Measurements from ENCODE around the gene HENMT1.
"Not testable (repeated sequence)": the region's sequence is repeated elsewhere in the genome, so short reads cannot be mapped to it uniquely, and the experiment has no call there.

HENMT1 gene

DNA sequence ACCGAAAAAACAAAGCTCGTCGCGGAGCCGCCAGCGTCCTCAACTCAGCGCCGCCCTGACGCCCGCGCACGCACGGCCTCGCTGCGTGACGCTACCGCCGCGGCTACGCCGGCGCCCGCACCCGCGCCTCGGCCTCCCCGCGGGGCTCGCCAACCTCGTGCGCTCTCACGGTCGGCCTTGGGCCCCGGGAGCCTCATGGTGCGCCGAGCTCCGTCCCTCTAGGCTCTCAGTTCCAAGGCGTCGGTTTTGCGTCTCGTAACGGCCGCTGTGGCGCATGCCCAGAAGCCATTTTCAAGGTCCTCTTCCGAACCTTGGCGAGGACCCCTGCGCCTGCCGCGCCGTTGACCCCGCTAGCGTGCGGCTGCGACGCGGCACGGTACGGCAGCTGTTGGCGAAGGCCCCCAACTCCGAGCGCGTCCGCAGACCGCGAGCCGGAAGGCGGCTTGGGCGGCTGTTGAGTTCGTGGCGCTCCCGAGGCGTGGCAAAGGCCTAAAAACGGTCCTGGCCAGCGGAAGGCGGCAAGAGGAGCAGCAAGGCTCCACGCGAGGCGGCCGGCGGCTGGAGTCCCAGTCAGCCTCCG is at the start of gene HENMT1:
Gene HENMT1, minus strand, starts transcription at position 64 of the 580 bp plus-strand sequence. CDS start 1,209 bp downstream, outside the sequence.
- peak; percentile 71 for DNase-seq (ENCODE audit: low read depth)

GRCh38 chr1:108708691-108709660 is 48.1 kb upstream of the HENMT1 start:
- peak; percentile 34 for DNase-seq (ENCODE audit: low read depth)

DNA sequence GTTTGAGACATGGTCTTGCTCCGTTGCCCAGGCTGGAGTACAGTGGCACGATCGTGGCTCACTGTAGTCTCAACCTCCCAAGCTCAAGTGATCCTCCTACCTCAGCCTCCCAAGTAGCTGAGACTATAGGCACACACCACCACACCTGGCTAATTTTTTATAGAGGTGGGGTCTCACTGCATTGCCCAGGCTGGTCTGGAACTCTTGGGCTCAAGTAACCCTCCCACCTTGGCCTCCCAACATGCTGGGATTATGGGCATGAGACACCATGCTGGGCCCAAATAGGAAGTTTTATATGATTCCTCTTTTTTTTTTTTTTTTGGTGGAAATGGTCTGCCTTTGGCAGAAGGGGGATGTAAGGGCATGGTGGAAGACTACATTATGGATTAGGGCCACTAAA is 45.8 kb upstream of the HENMT1 start:
- DNase-seq (ENCODE audit: low read depth): no peak

DNA sequence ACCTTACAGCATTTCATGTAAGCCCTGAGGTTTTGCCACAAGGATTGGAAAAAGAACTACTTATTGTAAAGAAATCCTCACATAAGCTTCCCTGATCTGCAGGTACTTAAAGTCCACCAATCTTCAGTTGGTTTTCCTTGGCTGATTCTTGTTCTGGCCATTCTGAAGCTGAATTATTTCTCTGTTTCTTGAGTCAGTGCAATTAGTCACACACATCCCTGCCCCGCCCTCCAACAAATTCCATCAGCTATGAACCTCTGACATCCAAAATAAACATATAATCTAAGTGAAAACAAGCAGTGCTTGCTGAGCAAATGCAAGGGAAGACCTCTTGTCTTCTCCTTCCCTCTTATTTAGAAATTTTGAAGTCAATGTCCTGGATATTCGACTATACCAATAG is 43.6 kb upstream of the HENMT1 start:
- DNase-seq (ENCODE audit: low read depth): no peak

- DNase-seq (ENCODE audit: low read depth): peak; percentile 18
These were observed 43.0 kb upstream of the HENMT1 start for GRCh38 chr1:108703939-108704338.

GRCh38 chr1:108702109-108702508 is 41.2 kb upstream of the HENMT1 start:
- DNase-seq (ENCODE audit: low read depth): not testable (repeated sequence)

DNA sequence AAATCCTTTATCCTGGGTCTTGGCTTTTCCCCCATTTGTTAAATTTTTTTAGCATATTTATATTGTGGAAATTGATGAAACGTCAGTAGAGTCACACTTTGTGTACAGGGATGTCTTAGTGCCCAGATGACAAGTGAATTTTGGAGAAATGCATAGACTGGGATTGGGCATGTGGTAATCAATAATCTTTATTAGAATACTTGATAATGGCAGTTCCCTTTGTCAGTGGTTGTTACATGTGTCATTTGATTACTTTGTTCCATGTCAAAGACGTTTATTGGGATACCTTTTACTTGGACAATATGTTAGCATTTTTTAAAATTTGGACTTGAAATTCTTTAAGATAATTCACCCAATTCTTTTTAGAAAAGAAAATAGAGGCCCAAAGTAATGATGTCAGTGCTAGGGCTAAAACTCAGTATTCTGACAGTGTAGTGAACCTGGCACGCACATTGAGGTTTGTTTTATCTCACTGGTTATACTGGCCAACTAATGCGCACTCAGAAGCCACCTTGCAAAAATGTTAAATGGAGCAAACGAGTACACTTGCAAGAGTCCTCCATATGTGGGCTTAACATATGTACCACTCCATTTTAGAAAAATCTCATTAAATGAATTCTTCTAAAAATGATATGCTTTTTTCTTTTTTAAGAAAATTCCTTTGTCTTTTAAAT is 40.4 kb upstream of the HENMT1 start:
- no peak for DNase-seq (ENCODE audit: low read depth)

GRCh38 chr1:108699375-108700332 is 38.8 kb upstream of the HENMT1 start:
- no peak for DNase-seq (ENCODE audit: low read depth)

DNA sequence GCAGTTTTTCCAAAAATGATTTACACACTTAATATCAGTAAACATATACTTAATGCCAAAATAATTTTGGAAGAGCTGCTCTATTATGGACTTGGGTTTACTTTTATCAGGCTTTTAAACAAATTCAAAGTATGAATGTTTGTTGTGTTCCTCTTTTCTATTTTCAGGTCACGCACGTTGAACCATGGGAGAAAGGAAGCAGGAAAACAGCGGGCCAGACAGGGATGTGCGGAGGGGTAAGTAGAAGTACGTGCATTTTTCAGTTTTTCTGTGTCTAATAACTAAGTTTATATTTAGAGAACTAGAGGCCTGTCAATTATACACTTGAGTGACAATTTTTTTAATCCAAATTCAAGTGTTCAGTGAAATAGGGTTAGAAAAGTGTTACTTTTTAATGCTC is 34.6 kb upstream of the HENMT1 start:
- no peak for DNase-seq (ENCODE audit: low read depth)

GRCh38 chr1:108692724-108693655 is 32.1 kb upstream of the HENMT1 start:
- DNase-seq (ENCODE audit: low read depth): peak; percentile 80

DNA sequence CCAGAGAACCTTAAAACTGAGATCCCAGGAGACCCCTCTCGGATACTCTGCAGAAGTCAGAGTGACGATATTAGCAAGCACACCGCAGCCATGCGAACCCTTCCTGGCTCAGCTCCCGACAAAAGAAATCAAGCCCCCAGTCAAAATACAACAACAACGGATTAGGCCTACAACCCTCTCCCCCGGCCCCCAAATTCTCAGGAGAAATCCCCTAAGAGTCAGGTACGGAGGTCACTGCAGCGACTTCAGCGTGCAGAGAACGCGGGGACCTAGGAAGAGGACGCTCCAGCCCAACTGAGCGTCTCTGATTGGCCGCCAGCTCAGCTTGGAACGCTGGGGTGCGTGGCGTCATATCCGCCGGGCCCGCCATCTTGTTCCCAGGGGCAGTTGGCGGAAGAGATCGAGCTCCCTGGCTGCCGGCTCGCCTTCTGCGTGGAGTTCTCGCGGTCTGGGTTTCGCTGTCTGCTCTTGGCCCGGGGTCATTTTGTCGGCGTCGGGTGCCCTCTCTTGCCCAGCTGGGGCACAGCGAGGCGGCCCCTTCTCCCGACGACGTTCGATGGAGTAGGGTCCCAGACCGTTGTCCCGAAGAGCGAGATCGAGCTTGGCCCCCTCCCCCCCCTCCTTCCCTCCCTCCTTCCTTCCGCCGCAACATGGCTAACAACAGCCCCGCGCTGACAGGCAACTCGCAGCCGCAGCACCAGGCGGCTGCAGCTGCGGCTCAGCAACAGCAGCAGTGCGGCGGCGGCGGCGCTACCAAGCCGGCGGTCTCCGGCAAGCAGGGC is 31.2 kb upstream of the HENMT1 start, which contains the start of gene PRPF38B:
Gene PRPF38B, plus strand, starts transcription at position 369 of the 782 bp plus-strand sequence. Its CDS starts 282 bp downstream, at position 651.
- peak; percentile 91 for DNase-seq (ENCODE audit: low read depth)

GRCh38 chr1:108691128-108691941 is 30.4 kb upstream of the HENMT1 start:
- DNase-seq (ENCODE audit: low read depth): no peak

DNA sequence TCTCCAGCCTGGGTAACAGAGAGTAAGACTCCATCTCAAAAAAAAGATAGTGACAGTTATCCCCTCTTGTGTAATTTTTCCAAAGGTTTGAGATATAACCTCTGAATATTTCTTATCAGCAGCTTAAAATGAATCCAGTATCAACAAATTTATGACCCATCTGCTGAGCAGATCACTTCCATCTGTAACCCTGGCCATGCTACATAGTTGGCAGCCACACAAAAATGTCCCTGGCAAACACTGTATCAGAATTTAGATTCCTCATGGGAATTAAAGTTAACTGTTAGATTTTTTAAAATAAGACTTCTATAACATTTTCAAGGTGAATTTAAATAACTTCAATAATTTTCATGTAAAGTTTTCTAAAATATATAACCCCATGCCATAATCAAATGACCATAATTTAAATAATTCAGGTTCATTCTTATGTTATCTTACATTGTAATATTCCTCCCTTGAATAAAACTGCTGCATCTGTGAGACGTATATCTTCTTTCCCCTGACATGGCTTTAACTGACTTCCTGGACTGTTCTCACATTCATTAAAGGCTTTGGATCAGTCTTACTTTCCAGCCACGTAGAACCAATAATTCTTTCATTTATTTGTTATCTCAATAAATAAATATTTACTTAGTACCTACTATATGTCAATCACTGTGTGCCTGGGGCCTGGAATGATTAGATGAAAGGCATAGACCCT is 25.9 kb upstream of the HENMT1 start:
- DNase-seq (ENCODE audit: low read depth): no peak

- no peak for DNase-seq (ENCODE audit: low read depth)
These were observed 24.6 kb upstream of the HENMT1 start for GRCh38 chr1:108685529-108685928.

DNA sequence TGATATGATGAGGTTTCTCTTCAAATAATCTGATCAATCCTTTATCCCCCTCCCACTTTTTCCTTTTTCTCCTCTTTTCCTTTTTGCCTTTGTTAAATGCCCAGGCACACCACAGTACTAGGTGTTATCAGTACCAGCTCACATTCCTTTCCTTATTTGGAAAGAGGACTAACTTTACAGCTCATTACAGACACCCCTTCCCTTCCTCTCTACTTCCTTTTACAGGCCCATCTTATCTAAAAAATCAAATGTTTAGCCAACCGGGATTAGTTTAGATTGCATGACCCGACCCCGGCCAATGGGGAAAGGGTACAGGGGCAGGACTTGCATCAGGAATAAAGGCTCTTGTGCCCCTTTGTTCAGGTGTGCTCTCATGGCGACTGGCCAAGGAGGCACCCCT is 20.8 kb upstream of the HENMT1 start:
- not testable (repeated sequence) for DNase-seq (ENCODE audit: low read depth)

DNA sequence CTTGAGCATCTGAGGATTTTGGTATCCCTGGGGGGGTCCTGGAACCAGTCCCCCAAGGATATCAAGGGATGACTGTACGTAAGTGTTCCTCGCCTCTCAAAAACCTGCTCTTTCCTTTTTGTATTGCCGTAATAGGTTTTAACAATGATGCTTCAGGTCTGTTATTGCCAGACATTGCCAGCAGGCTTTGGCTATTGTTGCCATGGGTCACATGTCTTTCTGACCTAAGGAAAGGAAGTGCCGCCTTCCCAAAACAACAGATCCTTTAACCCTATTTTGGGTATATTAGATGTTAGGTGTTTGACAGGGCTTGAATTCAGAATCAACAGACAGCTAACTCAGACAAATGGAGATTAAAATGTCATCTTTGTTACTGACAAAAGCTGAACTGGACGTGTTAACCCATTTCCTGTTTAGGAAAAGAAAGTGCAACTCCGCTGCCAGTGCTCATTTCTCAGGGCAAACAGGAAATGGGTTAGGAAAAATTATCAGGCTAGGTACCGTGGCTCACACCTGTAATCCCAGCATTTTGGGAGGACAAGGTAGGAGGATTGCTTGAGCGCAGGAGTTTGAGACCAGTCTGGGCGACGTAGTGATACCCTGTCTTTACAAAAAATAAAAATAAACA is 18.8 kb upstream of the HENMT1 start:
- no peak for DNase-seq (ENCODE audit: low read depth)

DNA sequence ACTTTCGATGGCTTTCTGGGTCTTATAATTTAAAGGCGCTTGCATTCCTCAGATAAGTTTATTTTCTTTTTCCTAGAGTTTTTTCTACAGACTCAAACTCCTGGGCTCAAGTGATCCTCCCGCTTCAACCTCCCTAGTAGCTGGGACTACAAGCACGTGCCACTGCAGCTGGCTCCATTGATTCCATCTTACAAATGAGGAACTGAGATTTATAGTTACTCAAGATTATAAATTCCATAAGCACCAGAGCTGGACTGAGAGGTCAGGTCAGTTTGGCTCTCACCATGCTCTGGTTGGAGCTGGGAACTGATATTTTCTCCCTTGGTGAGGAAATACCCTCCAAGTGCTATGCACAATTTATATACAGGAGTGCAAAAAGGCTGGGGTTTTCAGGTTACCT is 17.8 kb upstream of the HENMT1 start:
- no peak for DNase-seq (ENCODE audit: low read depth)
